Measurements from ENCODE around the gene BBS9. TPM values are rescaled to one million over a fixed set of nuclear protein-coding genes. Genes with fewer than 3 reads are reported as not detected.

Gene BBS9
- total RNA-seq, 4 donors from 2014 or later, result 8.6 to 22.5 (median 15.8) TPM

- H3K36me3 ChIP-seq, result no peaks in the 10 kb centered on the region
- WGBS, 2 donors (ENCODE audit: low coverage in 1 of 2), result 60 to 63% methylated on average over 1 of the region's 1 CpG
- H3K4me3 ChIP-seq, result no peak overlapping the region
- in situ Hi-C loops (cut with MboI; ENCODE audit: low pct_ligation_motif_present in 1 of 4, low pct_unique_long_range_greater_than_20kb in 1 of 4, low sequenced_read_pairs in 3 of 4), result no loop called here
- peaks cover 0 to 3% (median 0%) of the 10 kb centered on the region in 4 donors for H3K4me1 ChIP-seq
- H3K27me3 ChIP-seq, result no peaks in the 10 kb centered on the region
- no peak for DNase-seq
- TF ChIP-seq POLR2A (IDR thresholded peaks at IDR 0.05), result no peak
- TF ChIP-seq EP300 (IDR thresholded peaks at IDR 0.05; ENCODE audit: low read depth), result no peak
- TF ChIP-seq POLR2AphosphoS5 (IDR thresholded peaks at IDR 0.05), result no peak
- intact Hi-C loops (cut with DNase I; ENCODE audit: low total_unique reads), result loop anchor here (10.0 kb wide), 1 partner anchor 436 kb away; no protein-coding TSS in a partner anchor
- no peak overlapping the region for H3K27ac ChIP-seq
- no peaks in the 10 kb centered on the region for H3K9me3 ChIP-seq
These were observed 329.2 kb downstream of the BBS9 start for GRCh38 chr7:33458581-33458980.

GRCh38 chr7:33459340-33459751 lies 330.0 kb downstream of the BBS9 start:
- H3K9me3 ChIP-seq, result no peaks in the 10 kb centered on the region
- in situ Hi-C loops (cut with MboI; ENCODE audit: low pct_ligation_motif_present in 1 of 4, low pct_unique_long_range_greater_than_20kb in 1 of 4, low sequenced_read_pairs in 3 of 4) (no loop called here), intact Hi-C loops (cut with DNase I; ENCODE audit: low total_unique reads) (loop anchor here (10.0 kb wide), 1 partner anchor 435 kb away; no protein-coding TSS in a partner anchor)
- H3K27ac ChIP-seq, result no peak overlapping the region
- H3K36me3 ChIP-seq, result no peaks in the 10 kb centered on the region
- no peak overlapping the region for H3K4me3 ChIP-seq
- 35 to 44% methylated on average over 1 of the region's 1 CpG for WGBS, 2 donors (ENCODE audit: low coverage in 1 of 2)
- H3K27me3 ChIP-seq, result no peaks in the 10 kb centered on the region
- TF ChIP-seq POLR2A (IDR thresholded peaks at IDR 0.05), result no peak
- TF ChIP-seq CTCF (IDR thresholded peaks at IDR 0.05), result peak; percentile 21 to 39 (median 29)
- H3K4me1 ChIP-seq, result peaks cover 0 to 3% (median 0%) of the 10 kb centered on the region in 4 donors
- DNase-seq, result no peak

- 65 to 72% methylated on average over 2 of the region's 2 CpGs for WGBS, 2 donors (ENCODE audit: low coverage in 1 of 2)
- Histone ChIP-seq H3K27me3 (no peaks in the 10 kb centered on the region), H3K4me3 (no peak overlapping the region), H3K9me3 (no peaks in the 10 kb centered on the region), H3K27ac (no peak overlapping the region), H3K4me1 (peaks cover 0 to 3% (median 0%) of the 10 kb centered on the region in 4 donors), H3K36me3 (no peaks in the 10 kb centered on the region)
- intact Hi-C loops (cut with DNase I; ENCODE audit: low total_unique reads) (no loop called here), in situ Hi-C loops (cut with MboI; ENCODE audit: low pct_ligation_motif_present in 1 of 4, low pct_unique_long_range_greater_than_20kb in 1 of 4, low sequenced_read_pairs in 3 of 4) (no loop called here)
- no peak for TF ChIP-seq CTCF (IDR thresholded peaks at IDR 0.05)
- TF ChIP-seq POLR2A (IDR thresholded peaks at IDR 0.05), result no peak
- no peak for TF ChIP-seq POLR2AphosphoS5 (IDR thresholded peaks at IDR 0.05)
- TF ChIP-seq EP300 (IDR thresholded peaks at IDR 0.05; ENCODE audit: low read depth), result no peak
- no peak for DNase-seq
These were observed 333.8 kb downstream of the BBS9 start for GRCh38 chr7:33463131-33463530.

- TF ChIP-seq CTCF (IDR thresholded peaks at IDR 0.05) (no peak), EP300 (IDR thresholded peaks at IDR 0.05; ENCODE audit: low read depth) (no peak), POLR2A (IDR thresholded peaks at IDR 0.05) (no peak), POLR2AphosphoS5 (IDR thresholded peaks at IDR 0.05) (no peak)
- intact Hi-C loops (cut with DNase I; ENCODE audit: low total_unique reads), result no loop called here
- in situ Hi-C loops (cut with MboI; ENCODE audit: low pct_ligation_motif_present in 1 of 4, low pct_unique_long_range_greater_than_20kb in 1 of 4, low sequenced_read_pairs in 3 of 4), result no loop called here
- Histone ChIP-seq H3K4me3 (no peak overlapping the region), H3K36me3 (no peaks in the 10 kb centered on the region), H3K9me3 (no peaks in the 10 kb centered on the region), H3K27me3 (no peaks in the 10 kb centered on the region), H3K4me1 (peaks cover 0 to 3% (median 0%) of the 10 kb centered on the region in 4 donors), H3K27ac (no peak overlapping the region)
- DNase-seq, result no peak
- 70 to 78% methylated on average over 4 of the region's 4 CpGs for WGBS, 2 donors (ENCODE audit: low coverage in 1 of 2)
These were observed 336.8 kb downstream of the BBS9 start for GRCh38 chr7:33466203-33466602.

GRCh38 chr7:33471636-33472242 lies 342.4 kb downstream of the BBS9 start:
- Histone ChIP-seq H3K9me3 (no peaks in the 10 kb centered on the region), H3K4me3 (no peak overlapping the region), H3K27ac (no peak overlapping the region), H3K27me3 (no peaks in the 10 kb centered on the region), H3K4me1 (no peaks in the 10 kb centered on the region), H3K36me3 (no peaks in the 10 kb centered on the region)
- intact Hi-C loops (cut with DNase I; ENCODE audit: low total_unique reads), result no loop called here
- TF ChIP-seq POLR2A (IDR thresholded peaks at IDR 0.05) (no peak), POLR2AphosphoS5 (IDR thresholded peaks at IDR 0.05) (no peak)
- DNase-seq, result no peak
- in situ Hi-C loops (cut with MboI; ENCODE audit: low pct_ligation_motif_present in 1 of 4, low pct_unique_long_range_greater_than_20kb in 1 of 4, low sequenced_read_pairs in 3 of 4), result no loop called here
- 82 to 100% methylated on average over 2 to 3 of the region's 3 CpGs for WGBS, 2 donors (ENCODE audit: low coverage in 1 of 2)
